ENCODE measurements around the gene TNFRSF8.

GRCh38 chr1:12144236-12144635 is 81.1 kb downstream of the TNFRSF8 start:
- TF ChIP-seq CTCF (conservative IDR thresholded peaks at IDR 0.05 in 1 of 2, IDR thresholded peaks at IDR 0.05 in 1 of 2; ENCODE audit: low read depth in 1 of 2, low read length in 2 of 2) (no peak), EZH2 (IDR thresholded peaks at IDR 0.05; ENCODE audit: low read length, missing control alignments) (no peak)
